GM18868 (cell line): ENCODE data around the gene CNOT9.

Source experiments
- ATAC-seq: cut with Tn5 transposase; IDR thresholded peaks from one replicate; pipeline ENCODE4 v1.9.1; 2021; ENCODE audit warnings: mild to moderate bottlenecking, moderate library complexity; ENCODE audit not compliant: unreplicated experiment

Gene CNOT9

DNA sequence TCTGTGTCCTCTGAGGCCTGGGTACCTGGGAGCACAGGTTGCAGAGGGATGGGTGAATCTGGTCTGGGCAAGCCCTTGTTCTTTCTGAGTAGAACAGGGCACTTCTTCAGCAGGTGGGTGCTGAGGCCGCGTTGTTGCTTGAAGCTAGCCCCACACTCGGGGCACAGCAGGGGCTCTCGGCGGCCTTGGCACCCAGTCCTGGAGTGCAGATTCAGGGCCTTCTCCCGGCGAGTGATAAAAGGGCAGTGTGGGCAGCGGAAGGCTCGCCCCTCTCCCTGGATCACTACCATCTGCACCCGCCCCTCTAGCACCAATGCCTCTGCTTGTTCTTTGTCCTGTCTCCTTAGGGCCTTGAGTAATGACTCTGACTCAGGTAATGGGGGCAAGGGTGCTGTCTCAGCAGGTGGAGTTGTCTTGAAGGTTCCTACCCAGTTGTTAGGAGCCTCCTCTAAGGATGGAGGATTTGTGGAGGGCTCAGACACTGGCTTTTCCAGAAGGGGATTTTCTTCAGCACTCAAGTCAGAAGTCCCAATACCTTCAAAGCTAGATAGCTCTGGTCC, 75.2 kb downstream of the CNOT9 start:
- ATAC-seq: no peak

DNA sequence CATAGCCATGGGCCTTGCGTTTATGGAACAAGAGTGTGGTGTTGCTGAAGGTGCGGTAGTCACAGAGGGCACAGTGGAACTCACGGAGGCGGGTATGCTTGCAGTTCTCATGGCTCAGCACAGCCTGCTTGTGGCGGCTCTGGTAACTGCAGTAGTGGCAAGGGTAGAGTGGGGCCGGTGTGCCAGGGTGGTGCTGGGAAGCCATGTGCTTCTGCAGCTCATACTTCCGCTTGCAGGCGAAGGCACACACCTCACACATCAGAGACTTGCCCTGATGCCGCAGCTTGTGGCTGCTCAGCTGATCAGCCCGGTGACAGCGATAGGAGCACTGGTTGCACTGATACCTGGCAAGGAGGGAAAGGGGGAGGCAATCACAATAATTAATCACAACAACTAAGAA, 76.1 kb downstream of the CNOT9 start:
- ATAC-seq: no peak

- no peak for ATAC-seq
Observed at GRCh38 chr2:218645126-218645525, 76.5 kb downstream of the CNOT9 start.
